H1 (cell line): ENCODE results near the gene ALDH1A3. TPM values are rescaled to one million over a fixed set of nuclear protein-coding genes. Genes with fewer than 3 reads are reported as not detected.

Experiments used
- CTCF ChIA-PET: fragments of 300-600 bp; sonication (Branson Sonifier 250); formaldehyde crosslinking; loops from one replicate; lab custom pipeline; 2021; ENCODE audit not compliant: partially characterized antibody; lab: Charles Lee
- POLR2A ChIA-PET: fragments of 300-600 bp; sonication (Branson Sonifier 250); formaldehyde crosslinking; loops from one replicate; lab custom pipeline; 2021; ENCODE audit warnings: inconsistent platforms; ENCODE audit not compliant: partially characterized antibody; lab: Charles Lee
- DNase-seq, 2 experiments: peaks; one replicate each; pipeline versions ENCODE4 v3.0.0 to v3.0.0-alpha.2; 2010 to 2022; ENCODE audit warnings: low spot score in 2 of 2, low read depth in 1 of 2, mixed read lengths in 1 of 2
- FAIRE-seq: peaks from 2 replicates; lab custom pipeline; 2011; peaks lifted over from hg19 to GRCh38; lab: Jason Lieb, UNC
- H2AFZ ChIP-seq: 2 replicates; pipeline ENCODE4 v1.8.1; 2012; ENCODE audit warnings: low read length, inconsistent platforms
- H2AK5ac ChIP-seq: 2 replicates; pipeline ENCODE4 v1.6.1; 2013; ENCODE audit warnings: low read depth, low read length
- H2BK120ac ChIP-seq: replicated peaks from 2 replicates; pipeline ENCODE3; 2013; ENCODE audit warnings: low read depth, low read length, inconsistent platforms
- H2BK12ac ChIP-seq: 2 replicates; pipeline ENCODE4 v1.6.1; 2013; ENCODE audit warnings: low read depth, low read length
- H2BK15ac ChIP-seq: 2 replicates; pipeline ENCODE4 v1.6.1; 2013; ENCODE audit warnings: low read length
- H2BK20ac ChIP-seq: 2 replicates; pipeline ENCODE4 v1.6.1; 2013; ENCODE audit warnings: low read length
- H2BK5ac ChIP-seq: 2 replicates; pipeline ENCODE4 v1.6.1; 2013; ENCODE audit warnings: low read depth, low read length
- H3K14ac ChIP-seq: 2 replicates; pipeline ENCODE4 v1.6.1; 2013; ENCODE audit warnings: inconsistent platforms; ENCODE audit not compliant: insufficient read length
- H3K18ac ChIP-seq: 2 replicates; pipeline ENCODE4 v1.6.1; 2013; ENCODE audit warnings: low read length; ENCODE audit errors: extremely low read depth
- H3K23ac ChIP-seq: 2 replicates; pipeline ENCODE4 v1.6.1; 2013; ENCODE audit warnings: inconsistent platforms; ENCODE audit not compliant: insufficient read length
- H3K23me2 ChIP-seq: 2 replicates; pipeline ENCODE4 v1.6.1; 2013; ENCODE audit warnings: low read depth, low read length
- H3K27ac ChIP-seq: 2 replicates; pipeline ENCODE4 v1.6.1; 2011; ENCODE audit warnings: low read depth, low read length, inconsistent platforms
- H3K27me3 ChIP-seq, 4 experiments: replicated peaks in 1 of 4; 1 replicate in 1 of 4; 2 replicates in 3 of 4; pipeline versions ENCODE4 v1.6.1 to v1.8.1; 2011 to 2013; ENCODE audit warnings: low read length in 3 of 4, mild to moderate bottlenecking in 3 of 4, inconsistent platforms in 2 of 4, mixed read lengths in 2 of 4, moderate library complexity in 1 of 4; ENCODE audit not compliant: control insufficient read depth in 3 of 4, insufficient read depth in 3 of 4; ENCODE audit errors: extremely low read depth in 1 of 4
- H3K36me3 ChIP-seq, 4 experiments: 2 replicates each; pipeline versions ENCODE4 v1.6.1 to v1.8.1; 2011 to 2013; ENCODE audit warnings: mild to moderate bottlenecking in 4 of 4, low read length in 3 of 4, moderate library complexity in 2 of 4, control low read depth in 1 of 4, inconsistent platforms in 1 of 4; ENCODE audit not compliant: insufficient read depth in 4 of 4, control insufficient read depth in 2 of 4
- H3K4ac ChIP-seq: replicated peaks from 2 replicates; pipeline ENCODE3; 2013; ENCODE audit warnings: low read length, low read depth, mixed read lengths, inconsistent platforms; ENCODE audit not compliant: insufficient read length
- H3K4me1 ChIP-seq, 4 experiments: replicated peaks in 1 of 4; 1 replicate in 1 of 4; 2 replicates in 3 of 4; pipeline versions ENCODE4 v1.6.1 to v1.8.1; 2011 to 2013; ENCODE audit warnings: low read length in 3 of 4, inconsistent platforms in 2 of 4, mixed read lengths in 1 of 4; ENCODE audit not compliant: insufficient read depth in 4 of 4, control insufficient read depth in 3 of 4
- H3K4me2 ChIP-seq, 2 experiments: 2 replicates each; pipeline versions ENCODE4 v1.6.1 to v1.8.1; 2011 to 2013; ENCODE audit warnings: low read depth in 2 of 2, low read length in 2 of 2, control low read depth in 1 of 2, inconsistent platforms in 1 of 2, mild to moderate bottlenecking in 1 of 2; ENCODE audit not compliant: insufficient read depth in 1 of 2
- H3K4me3 ChIP-seq, 4 experiments: fragments of 200-600, 300-600 bp in 1 of 4; sonication (generic), shearing (Covaris generic), sonication (Bioruptor Twin) in 1 of 4; 2 replicates each; pipeline versions ENCODE4 v1.5.1 to v1.8.1; 2011 to 2016; ENCODE audit warnings: low read length in 4 of 4, low read depth in 3 of 4, control low read depth in 2 of 4, inconsistent platforms in 2 of 4, mild to moderate bottlenecking in 2 of 4, mixed read lengths in 1 of 4, moderate library complexity in 1 of 4; ENCODE audit not compliant: insufficient read depth in 2 of 4; ENCODE audit errors: extremely low read depth in 1 of 4
- H3K56ac ChIP-seq: replicated peaks from 2 replicates; pipeline ENCODE3; 2013; ENCODE audit warnings: low read depth, mild to moderate bottlenecking, mixed read lengths, low read length, inconsistent platforms; ENCODE audit not compliant: insufficient read length
- H3K79me1 ChIP-seq: 2 replicates; pipeline ENCODE4 v1.6.1; 2013; ENCODE audit warnings: low read depth, low read length, control low read depth
- H3K79me2 ChIP-seq, 2 experiments: 2 replicates each; pipeline versions ENCODE4 v1.6.1 to v1.8.1; 2012 to 2013; ENCODE audit warnings: low read length in 2 of 2, mild to moderate bottlenecking in 2 of 2, inconsistent platforms in 1 of 2; ENCODE audit not compliant: insufficient read depth in 2 of 2, control insufficient read depth in 1 of 2
- H3K9ac ChIP-seq, 4 experiments: replicated peaks in 1 of 4; 1 replicate in 1 of 4; 2 replicates in 3 of 4; pipeline versions ENCODE4 v1.6.1 to v1.8.1; 2011 to 2013; ENCODE audit warnings: low read depth in 3 of 4, low read length in 3 of 4, control low read depth in 2 of 4, mild to moderate bottlenecking in 2 of 4, moderate library complexity in 2 of 4, inconsistent platforms in 1 of 4; ENCODE audit errors: extremely low read depth in 1 of 4
- H3K9me3 ChIP-seq, 2 experiments: 2 replicates each; pipeline versions ENCODE4 v1.6.1 to v1.8.1; 2012 to 2013; ENCODE audit warnings: mild to moderate bottlenecking in 2 of 2, moderate library complexity in 2 of 2, control low read depth in 1 of 2, inconsistent platforms in 1 of 2, low read depth in 1 of 2, low read length in 1 of 2, mixed read lengths in 1 of 2; ENCODE audit not compliant: insufficient read depth in 2 of 2
- H4K20me1 ChIP-seq, 2 experiments: replicated peaks in 1 of 2; 2 replicates each; pipeline versions ENCODE3 to v1.8.1; 2011 to 2013; ENCODE audit warnings: inconsistent platforms in 2 of 2, low read length in 2 of 2, mild to moderate bottlenecking in 1 of 2; ENCODE audit not compliant: insufficient read depth in 2 of 2, control insufficient read depth in 1 of 2
- H4K5ac ChIP-seq: 2 replicates; pipeline ENCODE4 v1.6.1; 2013; ENCODE audit warnings: low read length, low read depth, mixed read lengths, inconsistent platforms; ENCODE audit not compliant: insufficient read length
- H4K8ac ChIP-seq: 2 replicates; pipeline ENCODE4 v1.8.0; 2013; ENCODE audit warnings: mild to moderate bottlenecking, moderate library complexity, low read length, inconsistent platforms; ENCODE audit not compliant: insufficient read depth; ENCODE audit errors: extremely low read depth
- H4K91ac ChIP-seq: replicated peaks from 2 replicates; pipeline ENCODE3; 2013; ENCODE audit warnings: low read length, mixed read lengths, inconsistent platforms; ENCODE audit not compliant: insufficient read length
- BRCA1 ChIP-seq: IDR thresholded peaks from 2 replicates; pipeline ENCODE4 v1.6.1; 2012; ENCODE audit warnings: low read depth, low read length, improper control_type of control experiment
- CEBPB ChIP-seq: IDR thresholded peaks from 2 replicates; pipeline ENCODE4 v1.6.1; 2012; ENCODE audit warnings: low read depth, low read length
- CHD2 ChIP-seq: IDR thresholded peaks from 2 replicates; pipeline ENCODE4 v1.6.1; 2012; ENCODE audit warnings: low read length, improper control_type of control experiment
- FOSL1 ChIP-seq: IDR thresholded peaks from 2 replicates; pipeline ENCODE4 v1.6.1; 2011; ENCODE audit warnings: mild to moderate bottlenecking, low read depth, low read length, moderate library complexity; ENCODE audit not compliant: insufficient read depth
- GABPA ChIP-seq: IDR thresholded peaks from 2 replicates; pipeline ENCODE4 v1.6.1; 2011; ENCODE audit warnings: mild to moderate bottlenecking, low read length, moderate library complexity, borderline replicate concordance; ENCODE audit not compliant: insufficient read depth
- NRF1 ChIP-seq: IDR thresholded peaks from 2 replicates; pipeline ENCODE4 v1.6.1; 2011; ENCODE audit warnings: mild to moderate bottlenecking, low read depth, low read length, improper control_type of control experiment
- PHF8 ChIP-seq: fragments of 200-600 bp; sonication (generic); conservative IDR thresholded peaks from 2 replicates; pipeline ENCODE4 v1.7.1; 2012; ENCODE audit warnings: low read depth, mild to moderate bottlenecking, inconsistent platforms, low read length, moderate library complexity
- POLR2AphosphoS5 ChIP-seq: IDR thresholded peaks from 2 replicates; pipeline ENCODE4 v1.6.1; 2011; ENCODE audit warnings: low read depth, low read length
- RAD21 ChIP-seq, 2 experiments: IDR thresholded peaks in 1 of 2; conservative IDR thresholded peaks in 1 of 2; 2 replicates each; pipeline ENCODE4 v1.6.1; 2011; ENCODE audit warnings: low read depth in 2 of 2, low read length in 2 of 2, improper control_type of control experiment in 1 of 2, inconsistent platforms in 1 of 2, mild to moderate bottlenecking in 1 of 2, moderate library complexity in 1 of 2
- SIN3A ChIP-seq, 2 experiments: IDR thresholded peaks in 1 of 2; conservative IDR thresholded peaks in 1 of 2; 2 replicates each; pipeline ENCODE4 v1.6.1; 2011 to 2012; ENCODE audit warnings: low read length in 2 of 2, improper control_type of control experiment in 1 of 2, low read depth in 1 of 2, mild to moderate bottlenecking in 1 of 2
- SIX5 ChIP-seq: IDR thresholded peaks from 2 replicates; pipeline ENCODE4 v1.6.1; 2011; ENCODE audit warnings: mild to moderate bottlenecking, low read depth, low read length
- SP2 ChIP-seq: IDR thresholded peaks from 2 replicates; pipeline ENCODE4 v1.6.1; 2012; ENCODE audit warnings: mild to moderate bottlenecking, low read length, inconsistent platforms
- SP4 ChIP-seq: IDR thresholded peaks from 2 replicates; pipeline ENCODE4 v1.6.1; 2012; ENCODE audit warnings: low read length, inconsistent platforms
- TAF1 ChIP-seq: IDR thresholded peaks from 2 replicates; pipeline ENCODE4 v1.6.1; 2011; ENCODE audit warnings: mild to moderate bottlenecking, low read depth, low read length
- WGBS, 2 experiments: shearing (Covaris generic) in 1 of 2; methylation state at CpG; one replicate each; pipeline versions ENCODE4 v1.1.6 to v1.1.7; 2013 to 2015; ENCODE audit warnings: low lambda C conversion rate in 2 of 2, mixed read lengths in 2 of 2, inconsistent platforms in 1 of 2, low coverage in 1 of 2, missing lambda C conversion rate in 1 of 2; ENCODE audit not compliant: insufficient replicate concordance in 2 of 2, insufficient coverage in 1 of 2, insufficient read length in 1 of 2; ENCODE audit errors: extremely low coverage in 1 of 2, missing lambda C conversion rate in 1 of 2; 5-methylcytosine and 5-hydroxymethylcytosine counted together
- polyA plus RNA-seq, 7 experiments: library from polyadenylated mRNA; depleted of rRNA in 3 of 7; stranded (reverse) in 5 of 7; unstranded in 2 of 7; fragments of >200 nt in 5 of 7; fragments of 200-250 nt in 2 of 7; gene quantifications; 1 replicate in 5 of 7; 2 replicates in 1 of 7; 4 replicates in 1 of 7; pipeline versions ENCODE4 v1.2.1 to v1.2.3, GENCODE V29; 2011 to 2013; ENCODE audit warnings: missing spikeins in 2 of 7, mixed read lengths in 2 of 7
- total RNA-seq: library from RNA; stranded (reverse); fragmentation: NEBNext Ultra II Directional; extraction: Animal tissue kit (Norgen Biotek cat#: 25700); gene quantifications from 2 replicates; pipeline ENCODE4 v1.2.1, GENCODE V29; 2021

Gene ALDH1A3
- total and polyA plus RNA-seq, 2 of the 8 experiments (the other 6 are each of a cell fraction or from before 2014, with no cell fraction given), result 2.2 to 5.5 TPM

- Histone ChIP-seq H3K9me3 (peaks cover 0 to 4% of the 10 kb centered on the region in 2 experiments; a peak in 1 of 4 replicates), H3K4me1 (no peaks in the 10 kb centered on the region), H3K23ac (no peak overlapping the region), H2BK5ac (no peak overlapping the region), H3K18ac (no peak overlapping the region), H2AFZ (no peak overlapping the region), H4K5ac (no peak overlapping the region), H3K27me3 (no peaks in the 10 kb centered on the region), H4K20me1 (no peaks in the 10 kb centered on the region), H3K4me3 (no peak overlapping the region), H3K36me3 (no peaks in the 10 kb centered on the region), H2BK20ac (no peak overlapping the region), H2BK120ac (no peak overlapping the region), H4K8ac (no peak overlapping the region), H3K4me2 (no peak overlapping the region), H2AK5ac (no peak overlapping the region), H4K91ac (no peak overlapping the region), H3K79me2 (no peaks in the 10 kb centered on the region), H3K14ac (no peak overlapping the region), H3K9ac (no peak overlapping the region), H3K56ac (no peak overlapping the region), H3K79me1 (no peaks in the 10 kb centered on the region), H3K4ac (no peak overlapping the region), H2BK15ac (no peak overlapping the region), H3K27ac (no peak overlapping the region), H2BK12ac (no peak overlapping the region), H3K23me2 (no peaks in the 10 kb centered on the region)
- CTCF ChIA-PET, result interaction anchor here (1.2 kb wide), 1 partner anchor 41 kb away, joined by 3 read pairs; no protein-coding TSS in a partner anchor
- no peak for TF ChIP-seq PHF8
- TF ChIP-seq BRCA1, result no peak
- TF ChIP-seq SIX5, result no peak
- no peak for TF ChIP-seq SIN3A (conservative IDR thresholded peaks at IDR 0.05 in 1 of 2, IDR thresholded peaks at IDR 0.05 in 1 of 2; ENCODE audit: low read depth in 1 of 2, low read length in 2 of 2)
- no peak for TF ChIP-seq FOSL1
- no peak for TF ChIP-seq SP4
- TF ChIP-seq SP2, result no peak
- no peak for TF ChIP-seq NRF1
- no peak for TF ChIP-seq GABPA
- TF ChIP-seq CEBPB, result no peak
- TF ChIP-seq RAD21 (IDR thresholded peaks at IDR 0.05 in 1 of 2, conservative IDR thresholded peaks at IDR 0.05 in 1 of 2; ENCODE audit: low read depth in 2 of 2, low read length in 2 of 2), result no peak
- TF ChIP-seq POLR2AphosphoS5, result no peak
- TF ChIP-seq TAF1, result no peak
- no peak for TF ChIP-seq CHD2
- POLR2A ChIA-PET, result no interaction called here
- WGBS, 2 experiments, result 84% methylated on average over 5 of the region's 5 CpGs; no CpG with 5 or more reads in 1 of the 2 experiments
- FAIRE-seq (no peak), DNase-seq (no peak)
These were observed 48.2 kb upstream of the ALDH1A3 start for GRCh38 chr15:100831467-100831866.
